Stimulated activated CD4-positive, alpha-beta T cell treated with anti-CD3 and anti-CD28 coated beads, Interleukin-4, amount 100 ng/mL, for 48 hours (primary cell): ENCODE results near the gene RBSN.

Experiments used
- DNase-seq, 2 donors: peaks; one replicate each; pipeline ENCODE4 v3.0.0-alpha.2; 2020; ENCODE audit warnings: low read depth in 2 of 2

The RBSN gene

GRCh38 chr3:15099364-15100098 is 583 bp upstream of the RBSN start:
- peak in 1 of 2 donors; percentile 3 for DNase-seq

GRCh38 chr3:15097891-15098290 is 1.1 kb downstream of the RBSN start:
- peak in 1 of 2 donors; percentile 6 for DNase-seq

GRCh38 chr3:15096046-15096445 is 2.9 kb downstream of the RBSN start:
- DNase-seq, result no peak

GRCh38 chr3:15094187-15094875 is 4.6 kb downstream of the RBSN start:
- no peak for DNase-seq

- no peak for DNase-seq
These were observed 6.3 kb downstream of the RBSN start for GRCh38 chr3:15092686-15093085.

GRCh38 chr3:15091575-15091974 is 7.4 kb downstream of the RBSN start:
- no peak for DNase-seq

- DNase-seq, result no peak
These were observed 9.7 kb downstream of the RBSN start for GRCh38 chr3:15089201-15089600.

- DNase-seq, result no peak
These were observed 12.2 kb downstream of the RBSN start for GRCh38 chr3:15086699-15087098.

- no peak for DNase-seq
These were observed 12.7 kb downstream of the RBSN start for GRCh38 chr3:15086263-15086662.

GRCh38 chr3:15083252-15083651 is 15.7 kb downstream of the RBSN start:
- no peak for DNase-seq

- DNase-seq, result no peak
These were observed 16.8 kb downstream of the RBSN start for GRCh38 chr3:15081960-15082664.

GRCh38 chr3:15079091-15079490 is 19.9 kb downstream of the RBSN start:
- no peak for DNase-seq

- DNase-seq, result no peak
These were observed 24.4 kb downstream of the RBSN start for GRCh38 chr3:15074500-15074899.

- no peak for DNase-seq
These were observed 27.2 kb downstream of the RBSN start for GRCh38 chr3:15071699-15072098.

- no peak for DNase-seq
These were observed 29.5 kb downstream of the RBSN start for GRCh38 chr3:15069441-15069840.

- DNase-seq, result no peak
These were observed 32.5 kb downstream of the RBSN start for GRCh38 chr3:15066467-15066866.

- no peak for DNase-seq
These were observed 33.4 kb downstream of the RBSN start for GRCh38 chr3:15065550-15066007.

GRCh38 chr3:15064835-15065549 is 34.0 kb downstream of the RBSN start, which contains the start of gene MRPS25:
MRPS25 (minus strand) TSS chr3:15065315; CDS start chr3:15065194, 121 bp downstream.
- peak; percentile 86 to 89 for DNase-seq

GRCh38 chr3:15064299-15064834 is 34.6 kb downstream of the RBSN start:
- no peak for DNase-seq

- DNase-seq, result no peak
These were observed 35.2 kb downstream of the RBSN start for GRCh38 chr3:15063656-15064286.

GRCh38 chr3:15063238-15063637 is 35.7 kb downstream of the RBSN start:
- no peak for DNase-seq
